HepG2 (cell line): ENCODE data around the gene LITAFD. TPM values are rescaled to one million over a fixed set of nuclear protein-coding genes. Genes with fewer than 3 reads are reported as not detected.
A peak's percentile ranks its signal among the peaks of the same experiment; 100 is the strongest.

Source experiments
- AHDC1 ChIP-seq: sonication (generic); formaldehyde crosslinking; IDR thresholded peaks from 2 replicates; pipeline ENCODE4 v1.5.1; 2020; ENCODE audit warnings: mild to moderate bottlenecking, missing genetic modification reagents, borderline replicate concordance
- CENPT ChIP-seq: sonication (generic); formaldehyde crosslinking; IDR thresholded peaks from 2 replicates; pipeline ENCODE4 v1.8.0; 2022; ENCODE audit warnings: low read depth, mild to moderate bottlenecking, moderate library complexity, missing genetic modification reagents
- DZIP1 ChIP-seq: sonication (generic); formaldehyde crosslinking; IDR thresholded peaks from 2 replicates; pipeline ENCODE4 v1.5.0; 2020; ENCODE audit warnings: mild to moderate bottlenecking, missing genetic modification reagents
- MED8 ChIP-seq: sonication (generic); formaldehyde crosslinking; IDR thresholded peaks from 2 replicates; pipeline ENCODE4 v1.8.1; 2023; ENCODE audit warnings: mild to moderate bottlenecking, missing genetic modification reagents; ENCODE audit not compliant: insufficient replicate concordance
- SNAPC4 ChIP-seq: sonication (generic); formaldehyde crosslinking; IDR thresholded peaks from 2 replicates; pipeline ENCODE4 v1.4.0; 2020; ENCODE audit warnings: mild to moderate bottlenecking, missing genetic modification reagents
- SNAPC5 ChIP-seq: sonication (generic); formaldehyde crosslinking; IDR thresholded peaks from 2 replicates; pipeline ENCODE4 v1.8.1; 2023; ENCODE audit warnings: mild to moderate bottlenecking, missing genetic modification reagents, borderline replicate concordance
- ZNF446 ChIP-seq: sonication (generic); formaldehyde crosslinking; IDR thresholded peaks from 2 replicates; pipeline ENCODE4 v1.5.0; 2020; ENCODE audit warnings: mild to moderate bottlenecking, missing genetic modification reagents
- ZNF576 ChIP-seq: sonication (generic); formaldehyde crosslinking; IDR thresholded peaks from 2 replicates; pipeline ENCODE4 v1.4.0; 2020; ENCODE audit warnings: mild to moderate bottlenecking, missing genetic modification reagents
- ZNF710 ChIP-seq: sonication (generic); formaldehyde crosslinking; IDR thresholded peaks from 2 replicates; pipeline ENCODE4 v1.5.0; 2020; ENCODE audit warnings: mild to moderate bottlenecking, missing genetic modification reagents, borderline replicate concordance
- polyA plus RNA-seq, 8 experiments: library from polyadenylated mRNA; depleted of rRNA in 3 of 8; stranded (reverse) in 7 of 8; unstranded in 1 of 8; fragments of >200 nt; fragmentation: Illumina TruSeq in 4 of 8; extraction: Trizol in 4 of 8; gene quantifications; 2 replicates each; pipeline versions ENCODE4 v1.2.1 to v1.2.3, GENCODE V29; 2011 to 2016; ENCODE audit warnings: low read depth in 4 of 8, missing spikeins in 1 of 8, mixed read lengths in 1 of 8; ENCODE audit not compliant: insufficient read depth in 1 of 8
- total RNA-seq, 5 experiments: library from RNA; depleted of rRNA; stranded (reverse); fragments of >200 nt; fragmentation: Illumina TruSeq; extraction: Trizol; gene quantifications; 2 replicates each; pipeline ENCODE4 v1.2.3, GENCODE V29; 2016; ENCODE audit warnings: low read depth in 1 of 5

Gene LITAFD
- total and polyA plus RNA-seq, 2 of the 13 experiments (the other 11 are each of a cell fraction or from before 2014, with no cell fraction given), result not detected

GRCh38 chr16:8886593-8887430, 4.7 kb downstream of the LITAFD start (continued):
- TF ChIP-seq AHDC1 (CRISPR knock-in tag), result no peak
- TF ChIP-seq SNAPC5 (CRISPR knock-in tag), result no peak
- 0 out of 2 replicates have a peak, but pooled peaks have one; percentile 49 for TF ChIP-seq DZIP1 (CRISPR knock-in tag)
- TF ChIP-seq SNAPC4 (CRISPR knock-in tag), result no peak
- TF ChIP-seq MED8, result peak; percentile 56
- 0 out of 2 replicates have a peak, but pooled peaks have one; percentile 21 for TF ChIP-seq ZNF710 (CRISPR knock-in tag)
- no peak for TF ChIP-seq ZNF446
- 0 out of 2 replicates have a peak, but pooled peaks have one; percentile 49 for TF ChIP-seq CENPT (CRISPR knock-in tag)
- TF ChIP-seq ZNF576 (CRISPR knock-in tag), result peak; percentile 44; the same call in 1 of the 2 replicates
